Fibroblast of lung (primary cell): ENCODE measurements around the gene DDI2. TPM values are rescaled to one million over a fixed set of nuclear protein-coding genes. Genes with fewer than 3 reads are reported as not detected.

Experiments used
- DNase-seq, 2 donors: peaks; one replicate each; pipeline versions ENCODE4 v3.0.0 to v3.0.0-alpha.2; 2010; ENCODE audit warnings: low read depth in 2 of 2
- H2AFZ ChIP-seq: 2 replicates; pipeline ENCODE4 v1.5.1; 2012; ENCODE audit warnings: low read length, control low read depth, inconsistent platforms
- H3K27ac ChIP-seq: 2 replicates; pipeline ENCODE4 v1.5.1; 2011; ENCODE audit warnings: low read length, control low read depth; ENCODE audit not compliant: insufficient read depth
- H3K27me3 ChIP-seq: 2 replicates; pipeline ENCODE4 v1.5.1; 2011; ENCODE audit warnings: mild to moderate bottlenecking, low read length; ENCODE audit not compliant: control insufficient read depth, insufficient read depth
- H3K36me3 ChIP-seq: 2 replicates; pipeline ENCODE4 v1.5.1; 2011; ENCODE audit warnings: low read length; ENCODE audit not compliant: control insufficient read depth, insufficient read depth
- H3K4me1 ChIP-seq: 2 replicates; pipeline ENCODE4 v1.5.1; 2011; ENCODE audit warnings: low read length; ENCODE audit not compliant: control insufficient read depth, insufficient read depth; ENCODE audit errors: extremely low read depth
- H3K4me2 ChIP-seq: 2 replicates; pipeline ENCODE4 v1.5.1; 2011; ENCODE audit warnings: low read length, control low read depth; ENCODE audit not compliant: insufficient read depth; ENCODE audit errors: extremely low read depth
- H3K4me3 ChIP-seq, 4 experiments: fragments of 200-600 bp in 1 of 4; sonication (generic) in 1 of 4; replicated peaks in 1 of 4; 2 replicates each; pipeline ENCODE4 v1.5.1; 2011 to 2016; ENCODE audit warnings: low read length in 4 of 4, low read depth in 3 of 4, mild to moderate bottlenecking in 3 of 4, control low read depth in 2 of 4, inconsistent platforms in 1 of 4, mixed read lengths in 1 of 4; ENCODE audit not compliant: insufficient read depth in 1 of 4; ENCODE audit errors: control extremely low read depth in 1 of 4
- H3K79me2 ChIP-seq: 2 replicates; pipeline ENCODE4 v1.5.1; 2012; ENCODE audit warnings: mild to moderate bottlenecking, low read length, inconsistent platforms; ENCODE audit not compliant: control insufficient read depth, insufficient read depth
- H3K9ac ChIP-seq: 2 replicates; pipeline ENCODE4 v1.5.1; 2011; ENCODE audit warnings: mild to moderate bottlenecking, low read length, control low read depth; ENCODE audit not compliant: insufficient read depth
- H3K9me3 ChIP-seq: 2 replicates; pipeline ENCODE4 v1.5.1; 2012; ENCODE audit warnings: low read depth, low read length; ENCODE audit not compliant: control insufficient read depth, insufficient read depth
- H4K20me1 ChIP-seq: 2 replicates; pipeline ENCODE4 v1.5.1; 2011; ENCODE audit warnings: low read length; ENCODE audit not compliant: control insufficient read depth, insufficient read depth; ENCODE audit errors: extremely low read depth
- EZH2 ChIP-seq: IDR thresholded peaks from 2 replicates; pipeline ENCODE4 v1.5.1; 2012; ENCODE audit warnings: low read length, control low read depth, mild to moderate bottlenecking; ENCODE audit errors: missing control alignments
- polyA plus RNA-seq, 2 donors: library from polyadenylated mRNA; depleted of rRNA in 1 of 2; stranded (reverse) in 1 of 2; unstranded in 1 of 2; fragments of >200 nt; gene quantifications; 2 replicates each; pipeline ENCODE4 v1.2.1, GENCODE V29; 2011 to 2012; ENCODE audit warnings: missing spikeins in 1 of 2
- total RNA-seq: library from RNA; depleted of rRNA; stranded (reverse); fragments of >200 nt; gene quantifications from 2 replicates; pipeline ENCODE4 v1.2.1, GENCODE V29; 2014
- TF ChIP-seq, protein P1 (sequence below), 2 donors: IDR thresholded peaks in 1 of 2; conservative IDR thresholded peaks in 1 of 2; 1 replicate in 1 of 2; 2 replicates in 1 of 2; pipeline ENCODE4 v1.5.1; 2011 to 2012; ENCODE audit warnings: low read length in 2 of 2, control low read depth in 1 of 2, inconsistent platforms in 1 of 2, low read depth in 1 of 2, mild to moderate bottlenecking in 1 of 2

DDI2 gene
- total and polyA plus RNA-seq, 2 donors (not counting 1 experiment from before 2014, with no cell fraction given) = 9.3 to 11.7 TPM

DNA sequence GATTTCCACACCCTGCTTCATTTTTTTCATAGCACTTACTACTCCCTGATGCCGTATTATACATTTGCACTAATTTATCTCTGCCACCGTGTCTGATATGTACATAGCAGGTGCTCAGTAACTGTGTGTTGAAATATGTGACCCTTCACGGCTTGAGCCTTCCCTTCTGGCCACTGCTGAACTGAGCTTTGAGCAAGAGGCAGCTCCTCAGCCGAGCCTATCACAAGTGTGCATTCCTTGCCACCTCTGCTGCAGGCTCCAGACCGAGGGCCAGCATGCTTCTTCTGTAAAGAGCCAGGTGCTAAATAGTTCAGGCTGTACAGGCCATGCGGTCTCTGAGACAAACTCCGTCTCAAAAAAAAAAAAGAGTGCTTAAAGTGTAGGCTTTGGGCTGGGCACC is 89.5 kb downstream of the DDI2 start:
- no peaks in the 10 kb centered on the region for H3K9me3 ChIP-seq
- peaks cover 10% of the 10 kb centered on the region for H3K4me1 ChIP-seq
- H2AFZ ChIP-seq = no peak overlapping the region
- DNase-seq = no peak
- H3K79me2 ChIP-seq = peaks cover 43% of the 10 kb centered on the region
- no peak overlapping the region for H3K4me3 ChIP-seq
- H4K20me1 ChIP-seq = no peaks in the 10 kb centered on the region
- no peaks in the 10 kb centered on the region for H3K27me3 ChIP-seq
- H3K9ac ChIP-seq = no peak overlapping the region
- TF ChIP-seq, protein P1, sequence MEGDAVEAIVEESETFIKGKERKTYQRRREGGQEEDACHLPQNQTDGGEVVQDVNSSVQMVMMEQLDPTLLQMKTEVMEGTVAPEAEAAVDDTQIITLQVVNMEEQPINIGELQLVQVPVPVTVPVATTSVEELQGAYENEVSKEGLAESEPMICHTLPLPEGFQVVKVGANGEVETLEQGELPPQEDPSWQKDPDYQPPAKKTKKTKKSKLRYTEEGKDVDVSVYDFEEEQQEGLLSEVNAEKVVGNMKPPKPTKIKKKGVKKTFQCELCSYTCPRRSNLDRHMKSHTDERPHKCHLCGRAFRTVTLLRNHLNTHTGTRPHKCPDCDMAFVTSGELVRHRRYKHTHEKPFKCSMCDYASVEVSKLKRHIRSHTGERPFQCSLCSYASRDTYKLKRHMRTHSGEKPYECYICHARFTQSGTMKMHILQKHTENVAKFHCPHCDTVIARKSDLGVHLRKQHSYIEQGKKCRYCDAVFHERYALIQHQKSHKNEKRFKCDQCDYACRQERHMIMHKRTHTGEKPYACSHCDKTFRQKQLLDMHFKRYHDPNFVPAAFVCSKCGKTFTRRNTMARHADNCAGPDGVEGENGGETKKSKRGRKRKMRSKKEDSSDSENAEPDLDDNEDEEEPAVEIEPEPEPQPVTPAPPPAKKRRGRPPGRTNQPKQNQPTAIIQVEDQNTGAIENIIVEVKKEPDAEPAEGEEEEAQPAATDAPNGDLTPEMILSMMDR (conservative IDR thresholded peaks at IDR 0.05 in 1 of 2, IDR thresholded peaks at IDR 0.05 in 1 of 2; ENCODE audit: low read depth in 1 of 2, low read length in 2 of 2) = no peak
- TF ChIP-seq EZH2 = no peak
- H3K27ac ChIP-seq = no peak overlapping the region
- H3K4me2 ChIP-seq = no peak overlapping the region
- H3K36me3 ChIP-seq = peaks cover 4% of the 10 kb centered on the region

DNA sequence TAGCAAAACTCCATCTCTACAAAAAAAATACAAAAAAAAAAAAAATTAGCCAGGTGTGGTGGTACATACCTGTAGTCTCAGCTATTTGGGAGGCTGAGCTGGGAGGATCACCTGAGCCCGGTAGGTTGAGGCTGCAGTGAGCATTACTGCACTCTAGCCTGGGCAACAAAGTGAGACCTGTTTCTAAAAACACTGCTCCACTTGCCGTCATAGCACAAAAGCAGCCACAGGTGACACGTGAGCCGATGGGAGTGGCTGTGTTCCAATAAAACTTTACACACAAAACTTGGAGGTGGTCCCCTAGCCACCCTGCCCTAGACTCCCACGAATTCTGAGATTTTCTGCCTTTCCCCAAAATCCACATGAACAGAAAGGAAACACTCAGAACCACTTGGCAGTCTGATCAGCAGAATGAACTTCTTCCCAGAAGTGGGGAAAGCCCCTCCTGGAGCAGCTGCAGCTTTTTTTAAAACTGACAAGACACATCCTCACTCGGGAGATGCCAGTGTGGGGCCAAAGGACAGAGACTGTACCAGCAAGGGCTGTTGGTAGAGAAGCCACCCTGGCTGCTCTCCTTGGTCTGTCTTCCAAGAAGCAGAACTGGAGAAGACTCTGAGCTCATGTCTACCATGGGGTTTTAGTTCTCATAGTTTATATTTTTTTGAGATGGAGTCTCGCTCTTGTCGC is 90.1 kb downstream of the DDI2 start:
- no peak for DNase-seq
- Histone ChIP-seq H3K27ac (no peak overlapping the region), H3K4me2 (no peak overlapping the region)

DNA sequence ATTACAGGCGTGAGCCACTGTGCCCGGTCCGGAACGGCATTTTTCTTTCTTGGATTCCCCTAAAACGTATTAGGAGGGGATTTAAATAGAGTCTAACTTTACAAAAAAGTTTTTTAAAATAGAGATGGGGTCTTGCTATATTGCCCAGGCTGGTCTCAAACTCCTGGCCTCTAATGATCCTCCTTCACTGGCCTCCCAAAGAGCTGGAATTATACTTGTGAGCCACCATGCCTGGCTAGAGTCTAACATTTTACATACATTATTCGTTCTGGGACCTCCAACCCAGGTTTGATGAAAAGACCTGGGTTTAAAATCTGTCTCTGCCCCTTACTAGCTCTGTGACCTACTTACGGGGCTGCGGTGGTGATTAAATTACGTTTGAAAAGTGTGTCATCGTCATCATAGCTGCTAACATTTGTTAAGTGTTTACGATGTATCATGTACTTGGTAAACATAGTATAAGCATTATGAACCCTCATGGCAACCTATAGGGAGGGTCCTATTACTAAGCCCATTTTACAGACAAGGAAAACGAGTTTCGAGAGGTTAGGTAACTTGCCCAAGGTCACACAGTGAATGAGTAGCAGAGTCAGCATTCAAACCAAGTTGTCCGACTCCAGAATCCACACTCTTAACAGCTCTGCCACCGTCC is 91.4 kb downstream of the DDI2 start:
- DNase-seq = no peak
- Histone ChIP-seq H3K79me2 (peaks cover 42% of the 10 kb centered on the region), H3K4me1 (peaks cover 4% of the 10 kb centered on the region), H4K20me1 (no peaks in the 10 kb centered on the region), H2AFZ (no peak overlapping the region), H3K36me3 (peaks cover 2% of the 10 kb centered on the region), H3K4me3 (no peak overlapping the region), H3K9me3 (no peaks in the 10 kb centered on the region), H3K27ac (no peak overlapping the region), H3K9ac (no peak overlapping the region), H3K27me3 (no peaks in the 10 kb centered on the region), H3K4me2 (no peak overlapping the region)
- TF ChIP-seq, protein P1 (conservative IDR thresholded peaks at IDR 0.05 in 1 of 2, IDR thresholded peaks at IDR 0.05 in 1 of 2; ENCODE audit: low read depth in 1 of 2, low read length in 2 of 2) = no peak
- no peak for TF ChIP-seq EZH2

More for the DNA sequence above, 90.1 kb downstream of the DDI2 start:
- Histone ChIP-seq H4K20me1 (no peaks in the 10 kb centered on the region), H3K79me2 (peaks cover 40% of the 10 kb centered on the region), H3K36me3 (peaks cover 2% of the 10 kb centered on the region), H3K4me3 (no peak overlapping the region), H3K4me1 (peaks cover 10% of the 10 kb centered on the region), H3K9me3 (no peaks in the 10 kb centered on the region), H3K27me3 (no peaks in the 10 kb centered on the region), H2AFZ (no peak overlapping the region), H3K9ac (no peak overlapping the region)
- TF ChIP-seq, protein P1 (conservative IDR thresholded peaks at IDR 0.05 in 1 of 2, IDR thresholded peaks at IDR 0.05 in 1 of 2; ENCODE audit: low read depth in 1 of 2, low read length in 2 of 2) = no peak
- no peak for TF ChIP-seq EZH2
